ENCODE measurements around the gene KHNYN. TPM values are rescaled to one million over a fixed set of nuclear protein-coding genes. Genes with fewer than 3 reads are reported as not detected.

Gene KHNYN
- total RNA-seq, 1 donor from 2014 or later = 67.0 TPM

DNA sequence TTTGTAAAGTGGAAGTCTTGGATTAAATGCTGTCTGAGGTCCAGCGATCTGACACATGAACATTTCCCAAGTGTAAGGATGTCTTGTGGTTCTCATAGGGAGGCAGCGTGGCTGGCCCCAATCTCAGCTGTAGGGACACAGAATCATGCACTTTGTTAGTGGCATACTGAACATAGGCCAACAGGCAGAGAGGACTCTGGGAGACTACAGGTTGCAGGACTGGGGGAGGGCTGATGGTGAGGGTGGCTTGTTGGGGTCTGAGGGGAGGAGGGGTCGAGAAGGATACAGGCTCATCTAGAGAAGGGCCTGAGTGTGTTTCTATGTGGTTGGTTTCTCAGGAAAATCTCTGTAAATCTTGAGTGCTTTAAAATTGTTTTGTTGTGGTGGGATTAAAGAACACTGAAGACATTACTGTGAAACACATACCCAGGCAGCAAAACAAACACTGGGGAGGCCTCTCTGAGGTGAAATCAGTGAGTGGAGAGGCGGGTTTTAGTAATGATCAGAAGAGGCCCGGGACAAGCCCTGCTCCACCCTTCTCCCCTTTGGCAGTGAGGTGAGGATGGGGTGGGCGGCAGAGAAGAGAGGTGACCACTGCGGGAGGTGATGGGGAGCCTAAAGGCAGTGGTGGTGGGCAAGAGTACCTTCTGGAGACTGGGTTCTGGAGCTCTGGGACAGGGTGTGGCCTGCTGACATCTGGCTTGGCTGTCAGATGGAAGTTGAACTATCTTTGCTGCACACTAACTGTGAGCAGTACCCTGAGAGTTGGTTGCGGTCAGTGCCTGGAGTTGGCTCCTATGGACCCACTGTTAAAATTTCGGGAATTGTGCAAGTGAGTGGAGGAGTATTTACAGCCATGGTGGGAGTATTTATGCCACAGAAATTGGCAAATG lies 27.7 kb upstream of the KHNYN start:
- no peak for DNase-seq

DNA sequence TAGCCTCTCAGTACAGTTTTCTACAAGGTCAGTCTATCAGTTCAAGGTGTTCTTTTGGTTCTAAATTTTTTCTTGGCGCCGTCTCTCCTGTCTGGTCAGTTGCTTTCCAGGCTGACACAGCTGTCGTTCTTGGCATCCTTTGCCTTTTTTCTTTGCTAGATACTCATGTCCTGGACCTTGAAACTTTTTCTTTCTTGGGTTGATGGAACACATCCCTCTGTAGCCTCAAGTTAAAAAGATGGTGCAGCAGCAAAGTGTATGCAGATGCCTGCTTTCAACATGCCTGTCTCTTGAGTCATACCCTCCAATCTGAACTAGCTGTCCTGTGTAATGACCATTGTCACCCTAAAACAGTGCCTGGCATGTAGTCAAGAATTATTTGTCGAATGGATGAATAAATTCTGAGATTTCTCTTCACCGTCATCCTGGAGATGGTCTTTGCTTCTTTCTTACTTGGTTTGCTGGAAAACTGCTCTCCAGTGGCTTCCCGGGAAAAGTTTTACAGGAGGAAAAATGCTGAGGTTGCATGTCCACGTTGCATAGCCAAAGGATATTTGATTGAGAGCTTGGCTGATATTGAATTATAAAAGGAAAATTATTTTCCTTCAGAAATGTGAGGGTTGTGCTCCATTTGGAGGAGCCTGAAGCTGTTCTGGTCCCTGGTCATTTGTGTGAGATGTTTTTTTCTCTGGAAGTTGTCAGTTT lies 26.3 kb upstream of the KHNYN start:
- peak; percentile 26 for DNase-seq

DNA sequence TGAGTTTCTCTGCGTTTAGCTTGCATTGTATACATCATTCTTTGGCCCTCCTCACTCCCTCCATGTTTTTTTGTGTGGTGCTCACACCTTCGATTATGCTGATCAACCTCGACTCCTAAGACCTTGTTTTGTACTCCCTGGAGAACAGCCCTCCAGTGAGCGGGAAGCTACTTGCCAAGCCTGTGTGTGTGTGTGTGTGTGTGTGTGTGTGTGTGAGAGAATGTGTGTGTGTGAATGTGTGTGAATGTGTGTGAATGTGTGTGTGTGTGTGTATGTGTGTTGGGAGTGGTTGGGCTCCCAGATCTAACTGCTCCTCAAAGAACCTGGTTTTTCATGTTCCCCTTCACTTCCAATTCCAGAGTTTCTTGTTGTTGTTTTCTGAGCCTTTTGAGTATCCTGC lies 24.9 kb upstream of the KHNYN start:
- no peak for DNase-seq

DNA sequence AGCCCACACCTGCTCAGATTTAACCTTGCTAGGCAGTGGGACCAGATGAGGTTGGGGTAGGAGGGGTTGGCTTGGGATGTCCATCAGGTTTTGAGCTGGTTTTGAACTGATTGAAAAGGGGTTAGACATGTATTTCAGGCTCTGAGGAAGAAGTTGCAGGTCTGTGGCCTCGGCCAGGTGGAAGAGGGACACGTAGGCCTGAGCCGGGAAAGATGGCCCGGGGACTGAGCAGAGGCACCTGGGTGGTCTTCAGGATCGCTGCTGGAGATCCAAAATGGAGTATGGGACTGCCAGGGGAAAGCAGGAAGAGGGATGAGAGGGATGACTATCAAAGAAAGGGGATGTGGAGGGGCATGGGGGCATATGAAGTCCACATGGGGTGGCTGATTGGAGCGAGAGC lies 23.3 kb upstream of the KHNYN start:
- DNase-seq = no peak

DNA sequence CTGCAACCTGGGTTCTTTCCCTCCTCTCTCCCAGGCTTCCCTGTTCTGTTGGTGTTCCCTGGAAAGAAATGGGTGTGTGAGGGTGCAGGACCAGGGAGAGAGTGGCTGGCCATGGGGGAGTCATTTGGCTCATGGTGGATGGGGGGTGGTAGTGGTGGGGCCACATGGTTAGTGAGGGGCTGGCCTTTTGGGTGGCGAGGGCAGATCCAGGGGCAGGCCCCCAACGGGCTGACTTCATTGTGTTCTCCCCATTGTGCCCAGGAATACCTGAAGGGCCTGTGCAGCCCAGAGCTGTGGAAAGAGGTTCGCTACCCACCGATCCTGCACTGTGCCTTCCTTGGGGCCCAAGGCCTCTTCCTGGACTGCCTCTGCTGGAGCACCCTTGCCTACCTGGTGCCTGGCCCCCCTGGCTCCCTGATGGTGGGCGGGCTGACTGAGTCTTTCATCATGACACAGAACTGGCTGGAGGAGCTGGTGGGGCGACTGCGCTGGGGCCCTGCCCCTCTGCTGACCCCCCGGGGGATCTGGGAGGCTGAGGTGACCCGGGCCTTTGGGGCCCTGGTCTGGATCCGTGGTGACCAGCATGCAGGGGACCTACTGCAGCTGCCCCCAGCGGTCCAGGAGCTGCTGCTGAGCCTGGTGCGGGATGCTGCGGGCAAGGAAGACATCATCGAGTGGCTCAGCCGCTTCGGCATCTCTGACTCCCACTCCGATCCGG lies 22.0 kb upstream of the KHNYN start:
- DNase-seq = no peak

DNA sequence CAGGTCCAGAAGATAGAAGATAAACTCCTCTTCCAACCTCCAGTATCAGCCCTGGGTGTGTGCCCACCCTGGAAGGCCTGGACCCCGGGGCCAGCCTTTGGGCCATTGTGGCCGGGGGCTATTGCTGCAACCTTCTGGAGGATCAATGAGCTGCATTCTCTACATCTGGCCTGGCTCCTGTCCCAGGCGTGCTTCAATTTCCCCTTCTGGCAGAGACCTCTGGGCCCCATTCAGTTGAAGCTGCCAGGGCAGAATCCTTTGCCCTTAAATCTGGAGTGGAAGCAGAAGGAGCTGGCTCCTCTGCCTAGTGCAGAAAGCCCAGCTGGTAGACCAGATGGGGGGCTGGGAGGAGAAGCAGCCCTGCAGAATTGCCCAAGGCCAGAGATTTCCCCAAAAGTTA lies 21.0 kb upstream of the KHNYN start:
- DNase-seq = no peak

DNA sequence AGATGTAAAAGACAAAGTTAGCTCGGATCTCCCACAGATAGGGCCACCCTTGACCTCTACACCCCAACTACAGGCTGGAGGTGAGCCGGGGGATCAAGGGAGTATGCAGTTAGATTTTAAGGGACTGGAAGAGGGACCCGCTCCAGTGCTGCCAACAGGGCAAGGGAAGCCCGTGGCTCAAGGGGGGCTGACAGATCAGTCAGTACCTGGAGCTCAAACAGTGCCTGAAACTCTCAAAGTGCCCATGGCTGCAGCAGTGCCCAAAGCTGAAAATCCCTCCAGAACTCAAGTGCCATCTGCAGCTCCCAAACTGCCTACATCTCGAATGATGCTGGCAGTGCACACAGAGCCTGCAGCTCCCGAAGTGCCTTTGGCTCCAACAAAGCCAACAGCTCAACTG lies 20.6 kb upstream of the KHNYN start:
- no peak for DNase-seq

DNA sequence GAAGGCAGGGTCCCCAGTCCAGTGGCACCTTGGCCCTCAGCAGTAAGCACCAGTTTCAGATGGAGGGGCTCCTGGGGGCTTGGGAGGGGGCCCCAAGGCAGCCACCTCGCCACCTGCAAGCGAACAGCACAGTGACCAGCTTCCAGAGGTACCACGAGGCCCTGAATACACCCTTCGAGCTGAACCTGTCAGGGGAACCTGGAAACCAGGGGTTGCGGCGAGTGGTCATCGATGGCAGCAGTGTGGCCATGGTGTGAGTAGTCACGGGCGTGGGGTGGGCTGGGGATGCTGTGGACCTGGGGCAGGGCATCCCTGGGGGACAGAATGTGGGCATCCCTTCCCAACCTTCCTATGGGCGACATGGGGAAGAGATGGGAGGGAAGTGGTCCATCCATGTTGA lies 19.8 kb upstream of the KHNYN start:
- no peak for DNase-seq

DNA sequence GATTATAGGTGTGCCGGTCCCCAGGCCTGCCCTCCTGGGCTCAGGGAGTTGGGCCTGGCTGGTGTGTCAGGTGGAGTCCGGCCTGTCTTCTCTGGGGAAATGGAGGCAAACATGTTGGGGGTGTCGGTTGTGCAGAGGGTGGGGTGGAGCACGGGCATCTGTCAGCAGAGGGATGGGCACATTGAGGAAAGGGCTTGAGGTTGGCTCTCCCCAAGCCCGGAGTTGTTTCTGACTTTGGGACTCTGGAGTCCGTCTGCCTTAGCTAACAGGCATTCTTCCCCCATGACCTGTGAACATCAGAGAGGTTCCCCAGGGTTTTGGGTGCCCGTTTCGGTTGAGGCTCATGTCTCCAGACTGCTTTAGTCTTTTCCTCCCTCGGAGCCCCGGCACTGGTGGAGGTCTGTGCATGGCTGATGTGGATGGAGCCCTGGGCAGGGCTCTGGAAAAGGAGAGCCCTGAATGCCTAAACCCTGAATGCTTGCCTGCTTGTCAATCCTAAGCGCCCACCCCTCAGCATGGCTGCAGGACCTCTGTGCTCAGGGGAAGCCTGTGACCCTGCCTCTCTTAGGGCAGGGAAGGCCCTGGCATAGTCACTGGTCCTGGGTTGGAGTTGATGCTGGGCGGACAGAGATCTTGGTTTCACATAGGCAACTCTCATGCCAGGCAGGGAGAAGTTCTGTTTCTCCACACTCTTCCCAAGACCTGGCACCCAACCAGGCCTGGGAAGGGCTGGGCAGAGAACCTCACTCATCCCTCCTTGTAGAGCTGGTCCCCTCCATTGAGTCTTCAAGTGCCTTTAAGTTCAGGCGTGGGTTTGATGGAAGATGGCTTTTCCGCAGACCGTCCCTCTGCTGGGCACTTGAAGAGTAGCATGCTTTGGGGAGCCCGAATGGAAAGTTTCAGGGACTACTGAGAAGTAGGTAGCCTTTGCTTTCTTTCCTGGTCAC lies 18.0 kb upstream of the KHNYN start:
- peak; percentile 84 for DNase-seq

DNA sequence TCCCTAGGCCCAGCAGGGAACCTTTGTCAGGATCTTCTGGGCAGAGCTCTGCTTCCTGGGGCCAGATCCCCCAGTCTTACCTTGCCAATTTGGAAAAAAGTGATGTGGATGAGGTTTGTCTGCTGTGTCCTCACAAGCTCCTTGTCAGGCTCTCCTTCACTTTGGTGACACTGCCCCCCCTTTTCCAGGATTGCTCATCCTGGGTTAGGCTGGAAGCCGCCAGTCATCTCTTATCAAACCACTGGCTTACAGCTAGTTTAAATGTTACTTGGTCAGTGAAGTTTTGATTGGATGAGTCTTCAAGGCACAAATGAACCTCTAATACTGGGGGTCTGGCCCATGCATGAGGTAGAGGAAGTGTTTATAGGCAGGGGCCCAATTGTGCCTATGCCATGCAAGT lies 15.7 kb upstream of the KHNYN start:
- no peak for DNase-seq

DNA sequence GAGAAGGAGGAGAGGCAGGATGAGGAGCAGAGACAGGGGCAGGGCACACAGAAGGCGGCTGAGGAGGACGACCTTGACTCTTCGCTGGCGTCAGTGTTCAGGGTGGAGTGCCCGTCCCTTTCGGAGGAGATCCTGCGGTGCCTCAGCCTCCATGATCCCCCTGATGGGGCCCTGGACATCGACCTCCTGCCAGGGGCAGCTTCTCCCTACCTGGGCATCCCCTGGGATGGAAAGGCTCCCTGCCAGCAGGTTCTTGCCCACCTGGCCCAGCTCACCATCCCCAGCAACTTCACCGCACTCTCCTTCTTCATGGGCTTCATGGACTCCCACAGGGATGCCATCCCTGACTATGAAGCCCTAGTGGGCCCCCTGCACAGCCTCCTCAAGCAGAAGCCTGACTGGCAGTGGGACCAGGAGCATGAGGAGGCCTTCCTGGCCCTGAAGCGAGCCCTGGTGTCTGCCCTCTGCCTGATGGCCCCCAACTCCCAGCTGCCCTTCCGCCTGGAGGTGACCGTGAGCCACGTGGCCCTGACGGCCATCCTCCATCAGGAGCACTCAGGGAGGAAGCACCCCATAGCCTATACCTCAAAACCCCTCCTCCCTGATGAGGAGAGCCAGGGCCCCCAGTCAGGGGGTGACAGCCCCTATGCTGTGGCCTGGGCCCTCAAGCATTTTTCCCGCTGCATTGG lies 14.9 kb upstream of the KHNYN start:
- DNase-seq = no peak

DNA sequence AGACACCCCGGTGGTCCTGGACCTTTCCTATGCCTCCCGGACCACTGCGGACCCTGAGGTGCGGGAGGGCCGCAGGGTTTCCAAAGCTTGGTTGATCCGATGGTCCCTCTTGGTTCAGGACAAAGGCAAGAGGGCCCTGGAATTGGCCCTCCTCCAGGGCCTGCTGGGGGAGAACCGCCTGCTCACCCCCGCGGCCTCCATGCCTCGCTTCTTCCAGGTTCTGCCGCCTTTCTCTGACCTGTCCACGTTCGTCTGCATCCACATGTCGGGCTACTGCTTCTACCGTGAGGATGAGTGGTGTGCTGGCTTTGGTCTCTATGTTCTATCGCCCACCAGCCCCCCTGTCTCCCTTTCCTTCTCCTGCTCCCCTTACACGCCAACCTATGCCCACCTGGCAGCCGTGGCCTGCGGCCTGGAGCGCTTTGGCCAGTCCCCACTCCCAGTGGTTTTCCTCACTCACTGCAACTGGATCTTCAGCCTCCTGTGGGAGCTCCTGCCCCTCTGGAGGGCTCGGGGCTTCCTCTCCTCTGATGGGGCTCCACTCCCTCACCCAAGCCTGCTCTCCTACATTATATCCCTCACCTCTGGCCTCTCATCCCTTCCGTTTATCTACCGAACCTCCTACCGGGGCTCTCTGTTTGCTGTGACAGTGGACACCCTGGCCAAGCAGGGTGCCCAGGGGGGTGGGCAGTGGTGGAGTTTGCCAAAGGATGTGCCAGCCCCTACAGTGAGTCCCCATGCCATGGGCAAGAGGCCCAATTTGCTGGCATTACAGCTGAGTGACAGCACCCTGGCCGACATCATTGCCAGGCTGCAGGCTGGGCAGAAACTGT lies 14.1 kb upstream of the KHNYN start:
- DNase-seq = no peak

DNA sequence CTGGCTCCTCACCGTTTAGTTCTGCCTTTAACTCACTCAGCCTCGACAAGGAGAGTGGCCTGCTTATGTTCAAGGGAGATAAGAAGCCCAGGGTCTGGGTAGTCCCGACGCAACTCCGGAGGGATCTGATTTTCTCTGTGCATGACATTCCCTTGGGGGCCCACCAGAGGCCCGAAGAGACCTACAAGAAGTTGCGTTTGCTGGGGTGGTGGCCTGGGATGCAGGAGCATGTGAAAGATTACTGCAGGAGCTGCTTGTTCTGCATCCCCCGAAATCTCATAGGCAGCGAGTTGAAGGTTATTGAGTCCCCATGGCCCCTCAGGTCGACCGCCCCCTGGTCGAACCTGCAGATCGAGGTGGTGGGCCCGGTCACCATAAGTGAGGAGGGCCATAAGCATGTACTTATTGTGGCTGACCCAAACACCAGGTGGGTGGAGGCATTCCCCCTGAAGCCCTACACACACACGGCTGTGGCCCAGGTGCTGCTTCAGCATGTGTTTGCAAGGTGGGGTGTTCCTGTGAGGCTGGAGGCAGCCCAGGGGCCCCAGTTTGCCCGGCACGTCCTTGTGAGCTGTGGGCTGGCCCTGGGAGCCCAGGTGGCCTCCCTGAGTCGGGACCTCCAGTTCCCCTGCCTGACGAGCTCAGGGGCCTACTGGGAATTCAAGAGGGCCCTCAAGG lies 13.4 kb upstream of the KHNYN start:
- no peak for DNase-seq

DNA sequence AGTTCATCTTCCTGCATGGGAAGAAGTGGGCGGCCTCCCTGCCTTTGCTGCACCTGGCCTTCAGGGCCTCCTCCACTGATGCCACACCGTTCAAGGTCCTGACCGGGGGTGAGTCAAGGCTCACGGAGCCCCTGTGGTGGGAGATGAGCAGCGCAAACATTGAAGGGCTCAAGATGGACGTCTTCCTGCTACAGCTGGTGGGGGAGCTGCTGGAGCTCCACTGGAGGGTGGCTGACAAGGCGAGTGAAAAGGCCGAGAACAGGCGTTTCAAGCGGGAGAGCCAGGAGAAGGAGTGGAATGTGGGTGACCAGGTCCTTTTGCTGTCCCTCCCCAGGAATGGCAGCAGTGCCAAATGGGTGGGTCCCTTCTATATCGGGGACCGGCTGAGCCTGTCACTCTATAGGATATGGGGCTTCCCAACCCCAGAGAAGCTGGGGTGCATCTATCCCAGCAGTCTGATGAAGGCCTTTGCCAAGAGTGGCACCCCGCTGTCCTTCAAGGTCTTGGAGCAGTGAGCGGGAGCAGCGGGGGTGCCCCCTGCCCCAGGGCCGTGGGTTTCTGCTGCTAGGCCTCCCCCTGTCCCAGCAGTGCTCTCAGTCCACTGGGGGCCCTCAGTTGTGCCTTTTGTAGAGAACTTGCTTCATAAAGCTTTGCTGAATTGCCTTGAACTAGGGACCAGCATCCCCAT lies 12.7 kb upstream of the KHNYN start:
- no peak for DNase-seq

DNA sequence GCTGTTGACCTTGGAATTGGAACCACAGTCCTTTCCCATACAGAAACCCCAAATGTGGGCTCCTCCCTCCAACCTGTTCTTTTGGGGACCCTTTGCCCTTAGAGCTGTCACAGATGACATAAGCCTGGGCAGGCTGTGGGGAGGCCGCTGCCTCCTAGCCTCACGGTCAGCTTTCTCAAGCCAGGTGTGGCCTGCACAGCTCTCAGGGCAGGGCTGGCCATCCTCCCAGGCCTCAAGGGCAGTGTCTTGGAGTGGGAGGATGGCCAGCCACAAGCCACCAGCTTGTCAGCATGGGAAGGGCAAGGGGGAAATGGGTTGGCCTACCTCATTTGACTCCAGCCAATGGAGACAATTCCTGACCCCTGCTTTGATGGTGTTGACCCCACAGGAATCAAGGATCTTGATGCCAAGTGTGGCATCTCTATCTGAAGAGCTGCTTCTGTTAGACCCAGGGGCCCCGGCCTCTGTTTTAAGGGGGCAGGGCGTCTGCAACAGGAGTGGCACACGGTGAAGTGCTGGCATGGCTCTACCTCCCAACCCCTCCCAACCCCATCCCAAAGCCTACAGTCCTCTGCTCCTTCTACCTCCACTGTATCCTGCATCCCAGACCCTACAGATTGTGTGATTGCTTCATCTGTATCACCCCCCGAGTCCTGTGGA lies 11.8 kb upstream of the KHNYN start:
- DNase-seq = no peak

DNA sequence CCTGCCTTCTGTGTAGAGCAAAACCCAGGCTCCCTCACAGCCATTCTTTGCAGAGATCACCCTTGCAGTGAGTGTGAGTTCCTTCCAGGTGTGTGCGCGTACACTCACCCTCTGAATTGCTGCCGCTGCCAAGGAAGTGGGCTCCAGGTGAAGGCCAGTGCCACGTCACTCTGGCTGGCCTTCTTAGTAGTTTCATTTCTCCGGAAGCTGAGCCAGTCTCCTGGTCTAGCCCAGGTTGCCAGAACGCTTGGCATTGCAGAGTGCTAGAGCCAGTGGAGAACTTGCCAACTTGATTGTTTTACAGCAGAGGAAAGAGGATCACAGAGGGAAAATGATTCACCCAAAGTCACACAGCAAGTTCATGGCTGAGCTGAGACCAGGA lies 11.3 kb upstream of the KHNYN start:
- peak; percentile 78 for DNase-seq

DNA sequence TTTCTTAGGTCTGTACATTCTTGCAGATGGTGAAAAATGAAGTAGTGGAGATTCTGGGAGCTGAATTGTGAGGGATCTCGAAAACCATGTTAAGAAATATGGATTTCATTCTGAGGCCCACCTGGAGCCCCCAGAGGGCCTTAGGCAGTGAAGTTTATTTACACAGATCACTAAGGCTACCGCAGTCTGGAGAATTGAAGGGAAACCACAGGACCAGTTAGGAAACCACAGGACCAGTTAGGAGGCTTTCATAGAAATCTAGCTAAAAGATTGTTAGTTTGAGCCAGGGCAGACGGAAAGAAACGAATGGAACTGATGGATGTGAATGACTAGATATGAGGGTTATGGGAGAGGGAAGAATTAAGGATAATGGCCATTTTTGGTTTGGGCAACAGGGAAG lies 7.5 kb upstream of the KHNYN start:
- no peak for DNase-seq

DNA sequence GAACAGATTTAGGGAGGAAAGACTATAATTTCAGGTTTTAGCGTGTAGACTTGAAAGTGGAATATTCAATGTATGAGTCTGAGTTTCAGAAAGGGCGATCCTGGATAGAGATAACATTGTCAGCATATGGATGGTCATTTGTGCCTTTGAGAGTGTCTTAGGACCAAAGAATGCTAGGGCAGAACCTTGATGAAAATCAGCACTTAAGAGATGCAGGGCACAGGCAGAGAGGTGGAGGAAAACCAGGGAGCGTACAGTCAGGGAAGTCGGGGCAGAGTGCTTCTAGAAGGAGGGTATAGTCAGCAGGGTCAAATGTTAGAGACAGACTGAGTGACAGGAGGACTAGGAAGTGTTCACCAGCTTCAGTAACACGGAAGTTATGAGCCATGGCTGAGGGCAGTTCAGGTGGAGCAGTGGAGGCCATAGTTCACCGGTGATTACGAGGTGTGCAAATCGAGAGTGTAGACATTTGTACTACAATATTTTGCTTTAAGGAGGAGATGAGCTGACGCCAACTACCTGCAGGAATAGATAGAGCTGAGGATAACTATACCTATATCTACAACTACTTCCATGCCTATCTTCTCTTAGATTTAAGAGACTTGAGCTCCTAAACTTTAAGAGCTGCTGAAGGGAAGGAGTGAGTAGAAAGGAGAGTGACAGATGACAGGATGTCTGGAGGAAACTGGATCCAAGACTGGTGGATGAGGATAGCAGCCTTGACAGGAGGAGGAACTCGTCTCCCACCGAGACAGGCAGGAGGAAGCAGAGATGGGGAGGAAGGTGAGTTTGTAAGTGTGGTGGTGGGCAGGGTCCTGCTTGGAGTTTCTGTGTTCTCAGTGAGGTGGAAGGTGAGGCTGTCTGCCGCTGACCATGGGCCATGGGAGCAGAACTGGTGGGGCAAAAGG lies 6.8 kb upstream of the KHNYN start:
- DNase-seq = no peak

Data from dermis blood vessel endothelial cell (primary cell).